ENCODE results near the gene PIP4K2A.
"Not testable (repeated sequence)": the region's sequence is repeated elsewhere in the genome, so short reads cannot be mapped to it uniquely, and the experiment has no call there.

The PIP4K2A gene

DNA sequence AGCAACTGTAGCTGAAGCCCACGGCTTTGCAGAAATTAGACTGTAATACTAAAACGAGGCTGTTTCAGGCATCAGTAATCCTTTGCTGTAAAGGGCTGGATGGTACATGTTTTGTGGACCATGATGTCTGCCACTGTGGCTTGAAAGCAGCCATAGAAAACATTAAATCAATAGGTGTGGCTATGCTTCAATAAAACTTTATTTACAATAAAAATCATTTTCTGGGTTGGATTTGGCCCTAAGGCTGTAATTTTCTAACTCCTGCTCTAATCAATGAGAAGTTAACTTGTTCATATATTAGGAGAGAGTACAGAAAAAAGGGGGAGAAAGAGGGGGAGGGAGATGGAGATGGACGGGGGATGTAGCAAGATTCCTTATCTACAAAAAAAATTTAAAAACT is 183.4 kb downstream of the PIP4K2A start:
- no peak for ATAC-seq
- no peak for TF ChIP-seq ZNF70 (CRISPR knock-in tag; IDR thresholded peaks at IDR 0.05)
- TF ChIP-seq, protein P1, sequence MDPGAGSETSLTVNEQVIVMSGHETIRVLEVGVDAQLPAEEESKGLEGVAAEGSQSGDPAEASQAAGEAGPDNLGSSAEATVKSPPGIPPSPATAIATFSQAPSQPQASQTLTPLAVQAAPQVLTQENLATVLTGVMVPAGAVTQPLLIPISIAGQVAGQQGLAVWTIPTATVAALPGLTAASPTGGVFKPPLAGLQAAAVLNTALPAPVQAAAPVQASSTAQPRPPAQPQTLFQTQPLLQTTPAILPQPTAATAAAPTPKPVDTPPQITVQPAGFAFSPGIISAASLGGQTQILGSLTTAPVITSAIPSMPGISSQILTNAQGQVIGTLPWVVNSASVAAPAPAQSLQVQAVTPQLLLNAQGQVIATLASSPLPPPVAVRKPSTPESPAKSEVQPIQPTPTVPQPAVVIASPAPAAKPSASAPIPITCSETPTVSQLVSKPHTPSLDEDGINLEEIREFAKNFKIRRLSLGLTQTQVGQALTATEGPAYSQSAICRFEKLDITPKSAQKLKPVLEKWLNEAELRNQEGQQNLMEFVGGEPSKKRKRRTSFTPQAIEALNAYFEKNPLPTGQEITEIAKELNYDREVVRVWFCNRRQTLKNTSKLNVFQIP (CRISPR knock-in tag; IDR thresholded peaks at IDR 0.05; ENCODE audit: borderline replicate concordance, low read depth), result no peak
- TF ChIP-seq TCF4 (CRISPR knock-in tag; IDR thresholded peaks at IDR 0.05; ENCODE audit: borderline replicate concordance), result no peak
- TF ChIP-seq BACH2 (CRISPR knock-in tag; IDR thresholded peaks at IDR 0.05; ENCODE audit: borderline replicate concordance), result no peak
- TF ChIP-seq, protein P2, sequence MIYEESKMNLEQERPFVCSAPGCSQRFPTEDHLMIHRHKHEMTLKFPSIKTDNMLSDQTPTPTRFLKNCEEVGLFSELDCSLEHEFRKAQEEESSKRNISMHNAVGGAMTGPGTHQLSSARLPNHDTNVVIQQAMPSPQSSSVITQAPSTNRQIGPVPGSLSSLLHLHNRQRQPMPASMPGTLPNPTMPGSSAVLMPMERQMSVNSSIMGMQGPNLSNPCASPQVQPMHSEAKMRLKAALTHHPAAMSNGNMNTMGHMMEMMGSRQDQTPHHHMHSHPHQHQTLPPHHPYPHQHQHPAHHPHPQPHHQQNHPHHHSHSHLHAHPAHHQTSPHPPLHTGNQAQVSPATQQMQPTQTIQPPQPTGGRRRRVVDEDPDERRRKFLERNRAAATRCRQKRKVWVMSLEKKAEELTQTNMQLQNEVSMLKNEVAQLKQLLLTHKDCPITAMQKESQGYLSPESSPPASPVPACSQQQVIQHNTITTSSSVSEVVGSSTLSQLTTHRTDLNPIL (CRISPR knock-in tag; IDR thresholded peaks at IDR 0.05; ENCODE audit: low read depth), result no peak
- TF ChIP-seq ZFP30 (CRISPR knock-in tag; IDR thresholded peaks at IDR 0.05), result no peak
- TF ChIP-seq ISL1 (CRISPR knock-in tag; IDR thresholded peaks at IDR 0.05), result no peak
- TF ChIP-seq CSDC2 (CRISPR knock-in tag; IDR thresholded peaks at IDR 0.05), result no peak
- TF ChIP-seq ARNTL (CRISPR knock-in tag; IDR thresholded peaks at IDR 0.05; ENCODE audit: borderline replicate concordance, low read depth), result no peak
- no peak for TF ChIP-seq RARB (CRISPR knock-in tag; IDR thresholded peaks at IDR 0.05)
- TF ChIP-seq, protein P3, sequence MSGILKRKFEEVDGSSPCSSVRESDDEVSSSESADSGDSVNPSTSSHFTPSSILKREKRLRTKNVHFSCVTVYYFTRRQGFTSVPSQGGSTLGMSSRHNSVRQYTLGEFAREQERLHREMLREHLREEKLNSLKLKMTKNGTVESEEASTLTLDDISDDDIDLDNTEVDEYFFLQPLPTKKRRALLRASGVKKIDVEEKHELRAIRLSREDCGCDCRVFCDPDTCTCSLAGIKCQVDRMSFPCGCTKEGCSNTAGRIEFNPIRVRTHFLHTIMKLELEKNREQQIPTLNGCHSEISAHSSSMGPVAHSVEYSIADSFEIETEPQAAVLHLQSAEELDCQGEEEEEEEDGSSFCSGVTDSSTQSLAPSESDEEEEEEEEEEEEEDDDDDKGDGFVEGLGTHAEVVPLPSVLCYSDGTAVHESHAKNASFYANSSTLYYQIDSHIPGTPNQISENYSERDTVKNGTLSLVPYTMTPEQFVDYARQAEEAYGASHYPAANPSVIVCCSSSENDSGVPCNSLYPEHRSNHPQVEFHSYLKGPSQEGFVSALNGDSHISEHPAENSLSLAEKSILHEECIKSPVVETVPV (CRISPR knock-in tag; IDR thresholded peaks at IDR 0.05), result no peak
- no peak for TF ChIP-seq OSR1 (CRISPR knock-in tag; IDR thresholded peaks at IDR 0.05)
- no peak for TF ChIP-seq SNAI2 (CRISPR knock-in tag; IDR thresholded peaks at IDR 0.05)
- TF ChIP-seq TOX (CRISPR knock-in tag; IDR thresholded peaks at IDR 0.05; ENCODE audit: borderline replicate concordance), result no peak
- no peak for TF ChIP-seq ZNF565 (CRISPR knock-in tag; conservative IDR thresholded peaks at IDR 0.05; ENCODE audit: low read depth)
- TF ChIP-seq ZC3H10 (CRISPR knock-in tag; IDR thresholded peaks at IDR 0.05), result no peak
- no peak for TF ChIP-seq ZNF8 (CRISPR knock-in tag; IDR thresholded peaks at IDR 0.05)
- TF ChIP-seq ESRRG (CRISPR knock-in tag; IDR thresholded peaks at IDR 0.05), result no peak
- TF ChIP-seq, protein P4, sequence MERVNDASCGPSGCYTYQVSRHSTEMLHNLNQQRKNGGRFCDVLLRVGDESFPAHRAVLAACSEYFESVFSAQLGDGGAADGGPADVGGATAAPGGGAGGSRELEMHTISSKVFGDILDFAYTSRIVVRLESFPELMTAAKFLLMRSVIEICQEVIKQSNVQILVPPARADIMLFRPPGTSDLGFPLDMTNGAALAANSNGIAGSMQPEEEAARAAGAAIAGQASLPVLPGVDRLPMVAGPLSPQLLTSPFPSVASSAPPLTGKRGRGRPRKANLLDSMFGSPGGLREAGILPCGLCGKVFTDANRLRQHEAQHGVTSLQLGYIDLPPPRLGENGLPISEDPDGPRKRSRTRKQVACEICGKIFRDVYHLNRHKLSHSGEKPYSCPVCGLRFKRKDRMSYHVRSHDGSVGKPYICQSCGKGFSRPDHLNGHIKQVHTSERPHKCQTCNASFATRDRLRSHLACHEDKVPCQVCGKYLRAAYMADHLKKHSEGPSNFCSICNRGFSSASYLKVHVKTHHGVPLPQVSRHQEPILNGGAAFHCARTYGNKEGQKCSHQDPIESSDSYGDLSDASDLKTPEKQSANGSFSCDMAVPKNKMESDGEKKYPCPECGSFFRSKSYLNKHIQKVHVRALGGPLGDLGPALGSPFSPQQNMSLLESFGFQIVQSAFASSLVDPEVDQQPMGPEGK (CRISPR knock-in tag; IDR thresholded peaks at IDR 0.05; ENCODE audit: borderline replicate concordance), result no peak
- no peak for TF ChIP-seq GLIS3 (CRISPR knock-in tag; IDR thresholded peaks at IDR 0.05)

DNA sequence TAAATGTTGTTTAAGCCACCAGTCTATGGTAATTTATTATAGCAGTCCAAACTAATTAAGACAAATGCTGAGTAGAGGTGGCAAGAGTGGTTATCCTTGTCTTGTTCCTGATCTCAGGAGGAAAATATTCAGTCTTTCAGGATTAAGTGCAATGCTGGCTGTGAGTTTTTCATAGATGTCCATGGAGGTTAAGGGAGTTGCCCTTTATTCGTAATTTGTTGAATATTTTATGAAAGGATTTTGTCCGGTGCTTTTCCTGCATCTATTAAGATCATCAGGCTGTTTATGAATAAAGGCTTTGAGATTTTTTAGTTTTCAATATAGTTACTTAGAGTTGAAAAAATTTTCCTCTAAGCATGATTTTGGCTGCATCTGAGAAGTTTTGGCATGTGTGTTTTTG is 186.9 kb downstream of the PIP4K2A start:
- TF ChIP-seq ZNF70 (CRISPR knock-in tag; IDR thresholded peaks at IDR 0.05) (no peak), OSR1 (CRISPR knock-in tag; IDR thresholded peaks at IDR 0.05) (no peak), TCF4 (CRISPR knock-in tag; IDR thresholded peaks at IDR 0.05; ENCODE audit: borderline replicate concordance) (no peak), ISL1 (CRISPR knock-in tag; IDR thresholded peaks at IDR 0.05) (no peak)
- no peak for ATAC-seq

DNA sequence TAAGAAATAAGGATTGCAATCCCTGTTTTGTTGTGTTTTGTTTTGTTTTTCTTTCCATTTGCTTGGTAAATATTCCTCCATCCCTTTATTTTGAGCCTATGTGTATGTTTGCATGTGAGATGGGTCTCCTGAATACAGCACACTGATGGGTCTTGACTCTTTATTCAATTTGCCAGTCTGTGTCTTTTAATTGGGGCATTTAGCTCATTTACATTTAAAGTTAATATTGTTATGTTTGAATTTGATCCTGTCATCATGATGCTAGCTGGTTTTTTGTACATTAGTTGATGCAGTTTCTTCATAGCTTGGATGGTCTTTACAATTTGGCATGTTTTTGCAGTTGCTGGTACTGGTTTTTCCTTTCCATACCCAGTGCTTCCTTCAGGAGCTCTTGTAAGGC is 190.0 kb downstream of the PIP4K2A start:
- ATAC-seq, result not testable (repeated sequence)

DNA sequence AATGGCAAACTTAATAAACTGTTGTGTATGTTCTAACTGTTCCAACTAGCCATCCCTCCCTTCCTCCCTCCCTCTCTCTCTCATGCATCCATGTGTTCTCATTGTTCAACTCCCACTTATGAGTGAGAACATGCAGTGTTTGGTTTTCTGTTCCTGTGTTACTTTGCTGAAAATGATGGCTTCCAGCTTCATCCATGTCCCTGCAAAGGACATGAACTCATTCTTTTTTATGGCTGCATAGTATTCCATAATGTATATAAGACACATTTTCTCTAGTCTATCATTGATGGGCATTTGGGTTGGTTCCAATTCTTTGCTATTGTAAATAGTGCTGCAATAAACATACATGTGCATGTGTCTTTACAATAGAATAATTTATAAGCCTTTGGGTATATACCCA is 193.7 kb downstream of the PIP4K2A start:
- ATAC-seq, result not testable (repeated sequence)

DNA sequence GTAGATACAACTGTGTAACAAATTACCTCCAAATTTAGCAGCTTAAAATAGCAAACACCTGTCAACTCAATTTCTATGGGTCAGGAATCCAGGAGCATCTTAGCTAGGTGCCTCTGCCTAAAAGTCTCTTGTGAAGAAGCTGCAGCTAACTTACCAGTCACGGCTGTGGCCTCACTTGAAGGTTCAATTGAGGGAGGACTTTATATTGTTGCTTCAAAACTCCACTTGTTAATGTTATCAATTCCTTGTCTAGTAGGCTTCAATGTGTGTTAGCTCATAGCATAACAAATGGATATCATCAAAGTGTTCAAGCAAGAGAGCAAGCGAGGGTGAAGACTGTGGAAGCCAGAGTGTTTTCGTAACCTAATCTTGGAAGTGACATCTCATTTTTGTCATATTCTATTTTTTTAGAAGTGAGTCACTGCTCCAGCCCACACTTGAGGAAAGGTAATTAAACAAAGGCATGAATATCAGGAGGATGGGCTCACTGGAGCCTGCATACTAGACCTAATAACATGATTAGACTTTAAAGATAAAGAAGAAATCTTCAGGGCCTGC is 196.1 kb downstream of the PIP4K2A start:
- no peak for ATAC-seq
- TF ChIP-seq ZNF565 (CRISPR knock-in tag; conservative IDR thresholded peaks at IDR 0.05; ENCODE audit: low read depth) (no peak), TOX (CRISPR knock-in tag; IDR thresholded peaks at IDR 0.05; ENCODE audit: borderline replicate concordance) (no peak), ISL1 (CRISPR knock-in tag; IDR thresholded peaks at IDR 0.05) (no peak), ZNF8 (CRISPR knock-in tag; IDR thresholded peaks at IDR 0.05) (no peak), SNAI2 (CRISPR knock-in tag; IDR thresholded peaks at IDR 0.05) (no peak), ESRRG (CRISPR knock-in tag; IDR thresholded peaks at IDR 0.05) (no peak), GLIS3 (CRISPR knock-in tag; IDR thresholded peaks at IDR 0.05) (no peak), CSDC2 (CRISPR knock-in tag; IDR thresholded peaks at IDR 0.05) (no peak), PPARA (CRISPR knock-in tag; IDR thresholded peaks at IDR 0.05; ENCODE audit: borderline replicate concordance) (no peak), ZNF70 (CRISPR knock-in tag; IDR thresholded peaks at IDR 0.05) (no peak)
- TF ChIP-seq, protein P5, sequence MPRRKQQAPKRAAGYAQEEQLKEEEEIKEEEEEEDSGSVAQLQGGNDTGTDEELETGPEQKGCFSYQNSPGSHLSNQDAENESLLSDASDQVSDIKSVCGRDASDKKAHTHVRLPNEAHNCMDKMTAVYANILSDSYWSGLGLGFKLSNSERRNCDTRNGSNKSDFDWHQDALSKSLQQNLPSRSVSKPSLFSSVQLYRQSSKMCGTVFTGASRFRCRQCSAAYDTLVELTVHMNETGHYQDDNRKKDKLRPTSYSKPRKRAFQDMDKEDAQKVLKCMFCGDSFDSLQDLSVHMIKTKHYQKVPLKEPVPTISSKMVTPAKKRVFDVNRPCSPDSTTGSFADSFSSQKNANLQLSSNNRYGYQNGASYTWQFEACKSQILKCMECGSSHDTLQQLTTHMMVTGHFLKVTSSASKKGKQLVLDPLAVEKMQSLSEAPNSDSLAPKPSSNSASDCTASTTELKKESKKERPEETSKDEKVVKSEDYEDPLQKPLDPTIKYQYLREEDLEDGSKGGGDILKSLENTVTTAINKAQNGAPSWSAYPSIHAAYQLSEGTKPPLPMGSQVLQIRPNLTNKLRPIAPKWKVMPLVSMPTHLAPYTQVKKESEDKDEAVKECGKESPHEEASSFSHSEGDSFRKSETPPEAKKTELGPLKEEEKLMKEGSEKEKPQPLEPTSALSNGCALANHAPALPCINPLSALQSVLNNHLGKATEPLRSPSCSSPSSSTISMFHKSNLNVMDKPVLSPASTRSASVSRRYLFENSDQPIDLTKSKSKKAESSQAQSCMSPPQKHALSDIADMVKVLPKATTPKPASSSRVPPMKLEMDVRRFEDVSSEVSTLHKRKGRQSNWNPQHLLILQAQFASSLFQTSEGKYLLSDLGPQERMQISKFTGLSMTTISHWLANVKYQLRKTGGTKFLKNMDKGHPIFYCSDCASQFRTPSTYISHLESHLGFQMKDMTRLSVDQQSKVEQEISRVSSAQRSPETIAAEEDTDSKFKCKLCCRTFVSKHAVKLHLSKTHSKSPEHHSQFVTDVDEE (CRISPR knock-in tag; IDR thresholded peaks at IDR 0.05), result no peak
- TF ChIP-seq, protein P2 (CRISPR knock-in tag; IDR thresholded peaks at IDR 0.05; ENCODE audit: low read depth), result no peak
- TF ChIP-seq, protein P1 (CRISPR knock-in tag; IDR thresholded peaks at IDR 0.05; ENCODE audit: borderline replicate concordance, low read depth), result no peak

Measured in SK-N-SH treated with all-trans-retinoic acid at 6 μM for 48 hours (cell line).